GM23338 (cell line): Measurements from ENCODE around the gene SLC37A1.

Experiments used
- TF ChIP-seq, protein P1 (sequence below): fragments of 250-450 bp; sonication (Bioruptor Pico); IDR thresholded peaks from 2 replicates; pipeline ENCODE4 v1.5.0; 2020; ENCODE audit warnings: mild to moderate bottlenecking, moderate library complexity
- TF ChIP-seq, protein P2 (sequence below), 2 experiments: fragments of 200-600 bp in 1 of 2; sonication (generic) in 1 of 2; conservative IDR thresholded peaks; 2 replicates each; pipeline versions ENCODE4 v1.5.1 to v1.6.1; 2016 to 2017; ENCODE audit warnings: antibody characterized with exemption in 2 of 2, low read depth in 2 of 2, mild to moderate bottlenecking in 2 of 2, moderate library complexity in 1 of 2

DNA sequence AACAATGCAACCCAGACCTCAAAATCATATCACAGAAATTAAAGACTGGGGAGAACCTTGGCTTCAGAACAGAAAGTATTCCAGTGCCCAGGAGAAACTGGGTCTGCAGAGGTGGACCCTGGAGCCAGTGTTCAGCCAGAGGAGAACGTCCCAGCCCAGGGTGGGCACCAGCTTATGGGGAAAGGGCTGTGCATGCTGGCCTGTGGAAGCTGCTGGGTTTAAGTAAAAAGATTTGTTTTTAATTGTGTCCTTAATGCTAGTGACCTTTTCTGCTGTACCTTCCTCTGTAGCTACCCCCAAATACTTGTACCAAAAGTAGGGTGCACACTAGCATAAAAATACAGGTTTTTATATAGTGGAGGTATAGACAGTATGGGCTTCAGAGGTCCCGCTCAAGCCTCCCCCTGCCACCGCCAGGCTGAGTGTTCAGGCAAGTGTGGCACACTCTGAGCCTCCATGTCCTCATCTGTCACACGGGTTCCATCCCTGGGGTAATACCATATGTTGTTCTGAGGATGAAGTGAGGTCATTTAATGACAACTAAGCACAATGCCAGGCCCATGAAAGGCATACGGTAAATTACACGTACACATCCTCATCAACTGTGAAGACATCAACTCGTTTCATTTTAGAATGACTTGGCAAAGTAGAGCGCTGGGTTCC is 47.0 kb downstream of the SLC37A1 start:
- TF ChIP-seq, protein P1, sequence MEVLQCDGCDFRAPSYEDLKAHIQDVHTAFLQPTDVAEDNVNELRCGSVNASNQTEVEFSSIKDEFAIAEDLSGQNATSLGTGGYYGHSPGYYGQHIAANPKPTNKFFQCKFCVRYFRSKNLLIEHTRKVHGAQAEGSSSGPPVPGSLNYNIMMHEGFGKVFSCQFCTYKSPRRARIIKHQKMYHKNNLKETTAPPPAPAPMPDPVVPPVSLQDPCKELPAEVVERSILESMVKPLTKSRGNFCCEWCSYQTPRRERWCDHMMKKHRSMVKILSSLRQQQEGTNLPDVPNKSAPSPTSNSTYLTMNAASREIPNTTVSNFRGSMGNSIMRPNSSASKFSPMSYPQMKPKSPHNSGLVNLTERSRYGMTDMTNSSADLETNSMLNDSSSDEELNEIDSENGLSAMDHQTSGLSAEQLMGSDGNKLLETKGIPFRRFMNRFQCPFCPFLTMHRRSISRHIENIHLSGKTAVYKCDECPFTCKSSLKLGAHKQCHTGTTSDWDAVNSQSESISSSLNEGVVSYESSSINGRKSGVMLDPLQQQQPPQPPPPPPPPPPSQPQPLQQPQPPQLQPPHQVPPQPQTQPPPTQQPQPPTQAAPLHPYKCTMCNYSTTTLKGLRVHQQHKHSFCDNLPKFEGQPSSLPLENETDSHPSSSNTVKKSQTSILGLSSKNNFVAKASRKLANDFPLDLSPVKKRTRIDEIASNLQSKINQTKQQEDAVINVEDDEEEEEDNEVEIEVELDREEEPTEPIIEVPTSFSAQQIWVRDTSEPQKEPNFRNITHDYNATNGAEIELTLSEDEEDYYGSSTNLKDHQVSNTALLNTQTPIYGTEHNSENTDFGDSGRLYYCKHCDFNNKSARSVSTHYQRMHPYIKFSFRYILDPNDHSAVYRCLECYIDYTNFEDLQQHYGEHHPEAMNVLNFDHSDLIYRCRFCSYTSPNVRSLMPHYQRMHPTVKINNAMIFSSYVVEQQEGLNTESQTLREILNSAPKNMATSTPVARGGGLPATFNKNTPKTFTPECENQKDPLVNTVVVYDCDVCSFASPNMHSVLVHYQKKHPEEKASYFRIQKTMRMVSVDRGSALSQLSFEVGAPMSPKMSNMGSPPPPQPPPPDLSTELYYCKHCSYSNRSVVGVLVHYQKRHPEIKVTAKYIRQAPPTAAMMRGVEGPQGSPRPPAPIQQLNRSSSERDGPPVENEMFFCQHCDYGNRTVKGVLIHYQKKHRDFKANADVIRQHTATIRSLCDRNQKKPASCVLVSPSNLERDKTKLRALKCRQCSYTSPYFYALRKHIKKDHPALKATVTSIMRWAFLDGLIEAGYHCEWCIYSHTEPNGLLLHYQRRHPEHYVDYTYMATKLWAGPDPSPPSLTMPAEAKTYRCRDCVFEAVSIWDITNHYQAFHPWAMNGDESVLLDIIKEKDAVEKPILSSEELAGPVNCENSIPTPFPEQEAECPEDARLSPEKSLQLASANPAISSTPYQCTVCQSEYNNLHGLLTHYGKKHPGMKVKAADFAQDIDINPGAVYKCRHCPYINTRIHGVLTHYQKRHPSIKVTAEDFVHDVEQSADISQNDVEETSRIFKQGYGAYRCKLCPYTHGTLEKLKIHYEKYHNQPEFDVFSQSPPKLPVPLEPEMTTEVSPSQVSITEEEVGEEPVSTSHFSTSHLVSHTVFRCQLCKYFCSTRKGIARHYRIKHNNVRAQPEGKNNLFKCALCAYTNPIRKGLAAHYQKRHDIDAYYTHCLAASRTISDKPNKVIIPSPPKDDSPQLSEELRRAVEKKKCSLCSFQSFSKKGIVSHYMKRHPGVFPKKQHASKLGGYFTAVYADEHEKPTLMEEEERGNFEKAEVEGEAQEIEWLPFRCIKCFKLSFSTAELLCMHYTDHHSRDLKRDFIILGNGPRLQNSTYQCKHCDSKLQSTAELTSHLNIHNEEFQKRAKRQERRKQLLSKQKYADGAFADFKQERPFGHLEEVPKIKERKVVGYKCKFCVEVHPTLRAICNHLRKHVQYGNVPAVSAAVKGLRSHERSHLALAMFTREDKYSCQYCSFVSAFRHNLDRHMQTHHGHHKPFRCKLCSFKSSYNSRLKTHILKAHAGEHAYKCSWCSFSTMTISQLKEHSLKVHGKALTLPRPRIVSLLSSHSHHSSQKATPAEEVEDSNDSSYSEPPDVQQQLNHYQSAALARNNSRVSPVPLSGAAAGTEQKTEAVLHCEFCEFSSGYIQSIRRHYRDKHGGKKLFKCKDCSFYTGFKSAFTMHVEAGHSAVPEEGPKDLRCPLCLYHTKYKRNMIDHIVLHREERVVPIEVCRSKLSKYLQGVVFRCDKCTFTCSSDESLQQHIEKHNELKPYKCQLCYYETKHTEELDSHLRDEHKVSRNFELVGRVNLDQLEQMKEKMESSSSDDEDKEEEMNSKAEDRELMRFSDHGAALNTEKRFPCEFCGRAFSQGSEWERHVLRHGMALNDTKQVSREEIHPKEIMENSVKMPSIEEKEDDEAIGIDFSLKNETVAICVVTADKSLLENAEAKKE (CRISPR knock-in tag) = no peak
- TF ChIP-seq, protein P2, sequence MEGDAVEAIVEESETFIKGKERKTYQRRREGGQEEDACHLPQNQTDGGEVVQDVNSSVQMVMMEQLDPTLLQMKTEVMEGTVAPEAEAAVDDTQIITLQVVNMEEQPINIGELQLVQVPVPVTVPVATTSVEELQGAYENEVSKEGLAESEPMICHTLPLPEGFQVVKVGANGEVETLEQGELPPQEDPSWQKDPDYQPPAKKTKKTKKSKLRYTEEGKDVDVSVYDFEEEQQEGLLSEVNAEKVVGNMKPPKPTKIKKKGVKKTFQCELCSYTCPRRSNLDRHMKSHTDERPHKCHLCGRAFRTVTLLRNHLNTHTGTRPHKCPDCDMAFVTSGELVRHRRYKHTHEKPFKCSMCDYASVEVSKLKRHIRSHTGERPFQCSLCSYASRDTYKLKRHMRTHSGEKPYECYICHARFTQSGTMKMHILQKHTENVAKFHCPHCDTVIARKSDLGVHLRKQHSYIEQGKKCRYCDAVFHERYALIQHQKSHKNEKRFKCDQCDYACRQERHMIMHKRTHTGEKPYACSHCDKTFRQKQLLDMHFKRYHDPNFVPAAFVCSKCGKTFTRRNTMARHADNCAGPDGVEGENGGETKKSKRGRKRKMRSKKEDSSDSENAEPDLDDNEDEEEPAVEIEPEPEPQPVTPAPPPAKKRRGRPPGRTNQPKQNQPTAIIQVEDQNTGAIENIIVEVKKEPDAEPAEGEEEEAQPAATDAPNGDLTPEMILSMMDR (conservative IDR thresholded peaks at IDR 0.05; ENCODE audit: low read depth in 2 of 2) = no peak
